Measurements from ENCODE around the gene ZNF227.
"Not testable (repeated sequence)": the region's sequence is repeated elsewhere in the genome, so short reads cannot be mapped to it uniquely, and the experiment has no call there.

The ZNF227 gene

GRCh38 chr19:44253392-44253791, 41.1 kb downstream of the ZNF227 start:
- DNase-seq, result not testable (repeated sequence)

- DNase-seq, result no peak
Measured at GRCh38 chr19:44254496-44254895, 42.2 kb downstream of the ZNF227 start.

GRCh38 chr19:44255705-44256411, 43.5 kb downstream of the ZNF227 start:
- no peak for DNase-seq

GRCh38 chr19:44258136-44258535, 45.8 kb downstream of the ZNF227 start:
- no peak for DNase-seq

GRCh38 chr19:44258835-44259413, 46.6 kb downstream of the ZNF227 start:
- no peak for DNase-seq

GRCh38 chr19:44260343-44260681, 48.0 kb downstream of the ZNF227 start:
- DNase-seq, result no peak

- DNase-seq, result no peak
Measured at GRCh38 chr19:44260695-44261446, 48.5 kb downstream of the ZNF227 start.

GRCh38 chr19:44277331-44277730, 65.0 kb downstream of the ZNF227 start:
- DNase-seq, result no peak

GRCh38 chr19:44278181-44278690, 65.9 kb downstream of the ZNF227 start:
- DNase-seq, result no peak

- DNase-seq, result no peak
Measured at GRCh38 chr19:44280916-44281315, 68.6 kb downstream of the ZNF227 start.

GRCh38 chr19:44282846-44283245, 70.5 kb downstream of the ZNF227 start:
- DNase-seq, result no peak

GRCh38 chr19:44284968-44285367, 72.6 kb downstream of the ZNF227 start:
- no peak for DNase-seq

All from activated CD8-positive, alpha-beta memory T cell treated with anti-CD3 and anti-CD28 coated beads, Interleukin-2, amount 50 U/mL, for 48 hours (primary cell).